ENCODE results near the gene HOXD9. TPM values are rescaled to one million over a fixed set of nuclear protein-coding genes. Genes with fewer than 3 reads are reported as not detected.

HOXD9 gene
- total RNA-seq, 1 donor from 2014 or later = not detected

DNA sequence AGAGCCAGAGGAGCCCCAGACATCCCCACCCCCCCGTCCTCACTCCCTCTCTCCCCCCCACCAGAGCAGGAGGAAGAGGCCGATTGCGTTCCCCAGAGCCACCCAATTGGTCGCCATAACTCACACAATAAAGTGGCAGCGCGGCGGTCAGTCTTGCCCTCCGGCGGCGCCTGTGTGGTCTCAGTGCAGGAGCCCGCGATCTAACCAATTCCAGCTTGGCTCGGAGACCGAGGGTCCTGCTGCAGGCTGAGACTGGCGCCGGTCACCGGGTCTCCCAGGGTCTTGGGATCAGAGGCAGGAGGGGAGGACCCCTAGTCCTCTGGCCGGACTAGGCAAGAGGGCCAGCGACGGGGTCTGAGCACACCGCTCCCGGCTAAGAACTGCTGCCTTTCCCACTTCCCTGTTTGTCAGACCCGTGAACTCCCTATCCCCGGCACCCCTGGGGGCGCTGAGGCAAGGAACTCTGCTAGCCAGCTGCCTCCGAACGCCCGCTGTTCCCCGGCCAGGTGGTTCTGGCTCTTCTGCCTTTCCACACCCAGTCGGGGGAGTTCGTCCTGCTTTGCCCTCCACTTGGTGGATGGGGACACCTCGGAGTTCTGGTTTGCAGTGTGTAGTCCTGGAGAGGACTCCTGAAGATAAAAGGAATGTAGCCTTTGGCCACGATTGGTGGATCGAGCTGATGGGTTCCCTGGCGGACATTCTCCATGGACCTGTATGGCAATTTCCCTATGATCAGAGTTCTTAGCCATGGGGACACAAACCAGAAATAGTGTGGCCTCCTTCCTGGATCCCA is 24.0 kb upstream of the HOXD9 start:
- Mint-ChIP-seq H3K27ac (no peak overlapping the region), H3K4me3 (no peak overlapping the region), H3K9me3 (no peaks in the 10 kb centered on the region), H3K36me3 (ENCODE audit: low read depth) (no peaks in the 10 kb centered on the region), H3K27me3 (peaks cover 89% of the 10 kb centered on the region), H3K4me1 (peaks cover 13% of the 10 kb centered on the region)
- peak; percentile 61 for DNase-seq
- intact Hi-C loops (cut with micrococcal nuclease) = loop anchor here (5.0 kb wide), 1 partner anchor 731 kb away; no protein-coding TSS in a partner anchor

GRCh38 chr2:176099159-176099727 is 23.3 kb upstream of the HOXD9 start:
- Mint-ChIP-seq H3K36me3 (ENCODE audit: low read depth) (no peaks in the 10 kb centered on the region), H3K9me3 (no peaks in the 10 kb centered on the region), H3K27ac (peak overlapping the region; percentile 34), H3K4me3 (no peak overlapping the region), H3K27me3 (peaks cover 88% of the 10 kb centered on the region), H3K4me1 (peaks cover 13% of the 10 kb centered on the region)
- intact Hi-C loops (cut with micrococcal nuclease) = loop anchor here (5.0 kb wide), 1 partner anchor 732 kb away; no protein-coding TSS in a partner anchor
- DNase-seq = no peak

DNA sequence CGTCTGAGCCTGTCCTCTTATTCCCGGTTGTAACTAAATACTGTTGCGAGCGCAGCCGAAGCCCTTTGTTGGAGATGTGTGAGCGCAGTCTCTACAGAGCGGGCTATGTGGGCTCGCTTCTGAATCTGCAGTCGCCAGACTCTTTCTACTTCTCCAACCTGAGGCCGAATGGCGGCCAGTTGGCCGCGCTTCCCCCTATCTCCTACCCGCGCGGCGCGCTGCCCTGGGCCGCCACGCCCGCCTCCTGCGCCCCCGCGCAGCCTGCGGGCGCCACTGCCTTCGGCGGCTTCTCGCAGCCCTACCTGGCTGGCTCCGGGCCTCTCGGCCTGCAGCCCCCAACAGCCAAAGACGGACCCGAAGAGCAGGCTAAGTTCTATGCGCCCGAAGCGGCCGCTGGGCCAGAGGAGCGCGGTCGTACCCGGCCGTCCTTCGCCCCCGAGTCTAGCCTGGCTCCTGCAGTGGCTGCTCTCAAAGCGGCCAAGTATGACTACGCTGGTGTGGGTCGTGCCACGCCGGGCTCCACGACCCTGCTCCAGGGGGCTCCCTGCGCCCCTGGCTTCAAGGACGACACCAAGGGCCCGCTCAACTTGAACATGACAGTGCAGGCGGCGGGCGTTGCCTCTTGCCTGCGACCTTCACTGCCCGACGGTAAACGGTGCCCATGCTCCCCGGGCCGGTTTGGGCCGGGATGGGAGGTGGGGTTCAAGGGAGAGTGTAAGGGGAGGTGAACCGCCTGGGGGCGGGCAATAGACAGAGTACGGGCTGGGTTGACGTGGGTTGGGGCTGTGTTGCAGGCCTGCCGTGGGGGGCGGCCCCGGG is 22.6 kb upstream of the HOXD9 start, which contains the start of gene HOXD12:
Gene HOXD12 (plus strand): TSS at position 68 of the 819 bp plus-strand sequence. CDS start 7 bp downstream, at position 75.
- intact Hi-C loops (cut with micrococcal nuclease) = loop anchor here (5.0 kb wide), 1 partner anchor 733 kb away; no protein-coding TSS in a partner anchor
- peak within 1 kb of the TSS; percentile 34 for H3K27ac Mint-ChIP-seq
- DNase-seq = no peak

GRCh38 chr2:176100547-176101140 is 21.9 kb upstream of the HOXD9 start:
- H3K4me1 Mint-ChIP-seq = peaks cover 13% of the 10 kb centered on the region
- intact Hi-C loops (cut with micrococcal nuclease) = no loop called here
- DNase-seq = no peak
- no peak overlapping the region for H3K4me3 Mint-ChIP-seq
- H3K27ac Mint-ChIP-seq = no peak overlapping the region
- H3K36me3 Mint-ChIP-seq (ENCODE audit: low read depth) = peaks cover 4% of the 10 kb centered on the region
- H3K9me3 Mint-ChIP-seq = no peaks in the 10 kb centered on the region
- peaks cover 89% of the 10 kb centered on the region for H3K27me3 Mint-ChIP-seq

More for the DNA sequence above, 22.6 kb upstream of the HOXD9 start, which contains the start of gene HOXD12:
- Mint-ChIP-seq H3K36me3 (ENCODE audit: low read depth) (peaks cover under 1% of the 10 kb centered on the region), H3K9me3 (no peaks in the 10 kb centered on the region), H3K27me3 (peaks cover 89% of the 10 kb centered on the region), H3K4me1 (peaks cover 13% of the 10 kb centered on the region), H3K4me3 (no peak within 1 kb of the TSS)

DNA sequence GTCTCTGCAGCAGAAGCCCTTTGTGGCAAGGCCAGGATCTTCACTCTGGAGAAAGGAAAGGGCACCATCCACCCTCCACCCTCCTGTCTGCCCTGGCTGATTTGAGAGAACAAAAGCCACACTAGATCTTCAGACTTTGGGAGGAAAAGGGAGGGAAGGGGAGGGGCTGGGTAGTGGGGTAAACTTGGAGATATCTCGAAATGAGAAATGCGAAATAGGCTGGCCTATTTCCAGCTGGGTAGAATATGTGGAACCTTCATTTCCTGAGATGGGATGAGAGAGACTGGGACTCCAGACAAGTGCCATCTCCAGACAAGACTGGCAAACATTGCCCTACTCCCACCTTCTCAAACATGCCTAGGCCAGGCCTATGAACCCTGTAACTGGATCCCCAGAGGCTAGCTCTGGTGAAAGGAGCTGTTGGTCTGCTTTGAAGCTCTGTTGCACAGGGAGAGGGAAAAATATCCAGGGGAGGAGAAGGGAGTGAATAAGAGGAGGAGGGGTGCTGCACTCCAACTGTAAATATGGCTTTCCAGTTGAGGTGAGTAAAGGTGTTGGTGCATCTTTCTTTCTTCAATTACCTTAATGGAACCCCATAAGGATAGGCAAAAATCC is 21.2 kb upstream of the HOXD9 start:
- peaks cover 7% of the 10 kb centered on the region for H3K36me3 Mint-ChIP-seq (ENCODE audit: low read depth)
- peaks cover 3% of the 10 kb centered on the region for H3K9me3 Mint-ChIP-seq
- intact Hi-C loops (cut with micrococcal nuclease) = no loop called here
- no peak overlapping the region for H3K27ac Mint-ChIP-seq
- H3K4me1 Mint-ChIP-seq = peaks cover 16% of the 10 kb centered on the region
- H3K4me3 Mint-ChIP-seq = no peak overlapping the region
- DNase-seq = no peak
- peaks cover 90% of the 10 kb centered on the region for H3K27me3 Mint-ChIP-seq

- DNase-seq = no peak
Observed at GRCh38 chr2:176101842-176102241, 20.7 kb upstream of the HOXD9 start.

DNA sequence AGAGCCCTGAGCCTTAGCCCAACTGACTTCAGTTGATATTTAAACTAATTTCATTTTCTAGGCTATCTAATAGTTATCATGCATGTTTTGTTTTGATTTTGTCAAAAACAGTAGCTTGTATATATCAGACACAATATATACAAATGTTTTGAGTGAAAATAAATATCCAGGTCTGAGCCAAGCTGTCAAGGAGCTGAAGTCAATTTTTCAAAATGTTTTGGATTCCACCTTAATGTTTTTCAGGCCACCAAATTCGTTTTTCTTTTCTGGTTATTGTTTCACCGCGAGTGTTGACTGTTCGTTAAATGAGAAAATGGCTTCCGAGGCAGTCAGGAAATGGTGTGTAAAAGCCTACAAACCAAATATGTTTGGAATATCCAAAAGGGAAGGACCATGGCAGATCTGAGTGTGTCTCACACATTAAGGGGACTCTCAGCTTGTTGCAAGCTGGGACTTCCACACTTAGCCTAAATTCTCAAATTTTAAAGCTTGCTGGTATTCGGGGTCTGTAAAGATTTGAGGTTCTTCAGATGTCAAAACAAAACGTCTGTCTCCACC is 20.1 kb upstream of the HOXD9 start:
- Mint-ChIP-seq H3K27ac (no peak overlapping the region), H3K9me3 (peaks cover 5% of the 10 kb centered on the region), H3K27me3 (peaks cover 86% of the 10 kb centered on the region), H3K36me3 (ENCODE audit: low read depth) (peaks cover 8% of the 10 kb centered on the region), H3K4me3 (no peak overlapping the region), H3K4me1 (peaks cover 10% of the 10 kb centered on the region)
- DNase-seq = no peak
- intact Hi-C loops (cut with micrococcal nuclease) = no loop called here

More at GRCh38 chr2:176101842-176102241, 20.7 kb upstream of the HOXD9 start:
- no peak overlapping the region for H3K27ac Mint-ChIP-seq
- H3K4me3 Mint-ChIP-seq = no peak overlapping the region
- peaks cover 14% of the 10 kb centered on the region for H3K4me1 Mint-ChIP-seq
- H3K9me3 Mint-ChIP-seq = peaks cover 5% of the 10 kb centered on the region
- intact Hi-C loops (cut with micrococcal nuclease) = no loop called here
- peaks cover 8% of the 10 kb centered on the region for H3K36me3 Mint-ChIP-seq (ENCODE audit: low read depth)
- peaks cover 87% of the 10 kb centered on the region for H3K27me3 Mint-ChIP-seq

DNA sequence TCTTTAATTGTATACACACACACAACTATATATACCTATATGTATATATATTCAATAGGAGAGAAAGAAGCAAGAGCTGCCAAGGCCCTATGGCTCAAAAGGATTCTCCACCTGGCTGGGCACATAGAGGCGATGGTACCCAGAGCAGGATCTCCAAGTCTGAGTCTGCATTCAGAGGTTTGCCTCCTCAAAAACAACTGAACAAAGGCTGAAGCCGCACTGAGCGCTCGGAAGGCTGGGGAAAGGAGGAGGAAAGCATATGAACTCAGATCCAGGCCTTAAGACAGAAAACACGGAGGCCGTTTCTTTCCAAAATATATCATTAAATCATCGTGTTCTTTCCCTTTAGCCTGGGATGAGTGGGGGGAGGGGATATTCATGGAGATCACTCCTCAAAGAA is 19.3 kb upstream of the HOXD9 start:
- intact Hi-C loops (cut with micrococcal nuclease) = no loop called here
- Mint-ChIP-seq H3K36me3 (ENCODE audit: low read depth) (peaks cover 8% of the 10 kb centered on the region), H3K27ac (no peak overlapping the region), H3K9me3 (peaks cover 5% of the 10 kb centered on the region), H3K27me3 (peaks cover 79% of the 10 kb centered on the region), H3K4me3 (no peak overlapping the region), H3K4me1 (peaks cover 5% of the 10 kb centered on the region)
- DNase-seq = no peak

DNA sequence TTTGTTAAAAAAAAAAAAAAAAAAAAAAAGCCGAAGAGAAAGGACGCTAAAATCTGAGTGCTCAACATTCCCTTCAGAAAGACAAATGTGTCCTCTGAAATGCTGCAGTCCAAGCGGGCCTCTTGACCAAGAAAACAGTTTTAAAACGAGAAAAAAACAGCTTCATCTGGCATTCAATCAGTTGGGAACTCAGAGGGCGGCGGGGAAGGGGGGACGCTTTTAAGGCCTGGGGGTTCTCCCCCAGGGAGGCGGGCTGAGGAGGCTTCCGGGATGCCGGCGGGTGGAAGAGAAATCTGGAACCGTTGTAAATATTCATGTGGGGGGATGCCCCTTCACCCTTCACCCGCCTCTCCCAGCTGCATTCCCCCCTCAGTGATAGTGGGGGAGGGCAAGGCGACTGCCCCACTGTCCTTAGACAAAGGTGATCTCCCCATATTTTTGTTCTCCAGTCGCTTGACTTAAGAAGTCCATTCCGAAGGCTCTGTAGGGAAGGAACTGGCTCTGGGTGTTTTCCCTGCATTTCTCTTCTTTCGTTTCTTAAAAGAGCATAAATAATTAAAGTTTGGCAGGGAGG is 18.7 kb upstream of the HOXD9 start:
- Mint-ChIP-seq H3K4me1 (peaks cover 5% of the 10 kb centered on the region), H3K36me3 (ENCODE audit: low read depth) (peaks cover 8% of the 10 kb centered on the region), H3K4me3 (no peak overlapping the region), H3K27ac (no peak overlapping the region), H3K9me3 (peaks cover 5% of the 10 kb centered on the region), H3K27me3 (peaks cover 79% of the 10 kb centered on the region)
- no peak for DNase-seq
- intact Hi-C loops (cut with micrococcal nuclease) = no loop called here

DNA sequence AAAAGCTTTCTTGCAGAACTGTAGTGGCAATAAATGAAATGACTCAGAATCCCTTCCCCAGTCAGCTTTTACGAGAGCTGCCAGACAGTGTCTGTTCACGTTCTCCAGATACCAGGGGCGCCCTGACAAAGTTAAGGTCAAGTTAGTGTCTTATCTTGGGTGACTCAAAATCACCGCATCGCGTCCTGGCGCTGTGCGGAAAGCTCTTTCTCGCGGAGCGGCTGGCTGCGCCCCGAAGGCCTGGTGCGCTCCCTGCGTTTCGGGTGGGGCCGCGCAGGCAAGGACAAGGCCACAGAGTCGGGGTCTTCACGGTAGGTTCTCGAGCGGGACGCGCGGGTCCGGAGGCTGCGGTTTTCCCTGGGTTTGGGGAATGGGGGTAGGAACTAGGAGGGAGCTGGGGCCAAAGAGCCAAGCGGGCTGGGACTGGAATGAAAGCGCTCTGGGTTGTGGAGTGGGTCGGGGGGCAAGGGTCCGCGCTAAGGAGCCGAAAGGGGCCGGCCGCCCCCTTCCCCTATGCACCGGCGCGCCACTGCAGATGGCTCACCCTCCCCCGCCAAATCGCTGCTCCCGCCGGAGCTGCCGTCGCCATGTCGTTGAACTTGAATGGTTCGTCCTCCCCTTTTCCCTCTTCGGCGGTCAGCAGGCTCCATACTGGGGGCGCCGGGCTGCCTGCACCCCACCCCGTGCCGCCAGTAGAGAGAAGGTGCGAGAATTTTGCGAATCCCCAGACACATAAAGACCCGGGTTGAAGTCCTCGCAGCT is 18.0 kb upstream of the HOXD9 start:
- peaks cover 8% of the 10 kb centered on the region for H3K9me3 Mint-ChIP-seq
- peaks cover 8% of the 10 kb centered on the region for H3K36me3 Mint-ChIP-seq (ENCODE audit: low read depth)
- intact Hi-C loops (cut with micrococcal nuclease) = no loop called here
- peaks cover 5% of the 10 kb centered on the region for H3K4me1 Mint-ChIP-seq
- no peak overlapping the region for H3K4me3 Mint-ChIP-seq
- H3K27me3 Mint-ChIP-seq = peaks cover 79% of the 10 kb centered on the region
- no peak for DNase-seq
- H3K27ac Mint-ChIP-seq = peak overlapping the region; percentile 51

GRCh38 chr2:176105078-176105729 is 17.3 kb upstream of the HOXD9 start:
- peak overlapping the region; percentile 21 for H3K27ac Mint-ChIP-seq
- peaks cover 9% of the 10 kb centered on the region for H3K9me3 Mint-ChIP-seq
- DNase-seq = no peak

More at GRCh38 chr2:176105078-176105729, 17.3 kb upstream of the HOXD9 start:
- Mint-ChIP-seq H3K27me3 (peaks cover 82% of the 10 kb centered on the region), H3K4me3 (no peak overlapping the region), H3K36me3 (ENCODE audit: low read depth) (peaks cover 8% of the 10 kb centered on the region), H3K4me1 (peaks cover 5% of the 10 kb centered on the region)
- intact Hi-C loops (cut with micrococcal nuclease) = no loop called here
